ENCODE results near the gene PKMYT1.

The PKMYT1 gene

GRCh38 chr16:2950353-2950724 is 29.9 kb downstream of the PKMYT1 start:
- H4K20me1 ChIP-seq (ENCODE audit: low read depth, low read length), result no peaks in the 10 kb centered on the region
- TF ChIP-seq CTCF (IDR thresholded peaks at IDR 0.05; ENCODE audit: insufficient read depth, low read length, poor library complexity, severe bottlenecking) (no peak), EZH2phosphoT487 (conservative IDR thresholded peaks at IDR 0.05; ENCODE audit: low read length) (no peak)
- no peak overlapping the region for H3K9ac ChIP-seq (ENCODE audit: low read length)
- no peaks in the 10 kb centered on the region for H3K27me3 ChIP-seq (ENCODE audit: low read length)
- no peak overlapping the region for H2AFZ ChIP-seq (ENCODE audit: low read depth, low read length, severe bottlenecking)
- H3K79me2 ChIP-seq (ENCODE audit: insufficient read depth, low read length), result no peaks in the 10 kb centered on the region
- peaks cover 10% of the 10 kb centered on the region; the same call in 1 of the 2 replicates for H3F3A ChIP-seq (ENCODE audit: insufficient read depth)
- H3K9me3 ChIP-seq (ENCODE audit: insufficient read depth, low read length), result no peaks in the 10 kb centered on the region
- no peaks in the 10 kb centered on the region for H3K36me3 ChIP-seq (ENCODE audit: low read length)
- no peak overlapping the region for H3K4me3 ChIP-seq (ENCODE audit: insufficient read depth, low read length, poor library complexity, severe bottlenecking)
- H3K27ac ChIP-seq (ENCODE audit: low read depth, low read length), result no peak overlapping the region
- no peak overlapping the region for H3K4me2 ChIP-seq (ENCODE audit: low read depth, low read length, poor library complexity, severe bottlenecking)
- no peaks in the 10 kb centered on the region for H3K9me2 ChIP-seq (replicated peaks; ENCODE audit: insufficient read depth, low read length)

GRCh38 chr16:2949705-2950352 is 30.4 kb downstream of the PKMYT1 start:
- no peak for TF ChIP-seq EZH2phosphoT487 (conservative IDR thresholded peaks at IDR 0.05; ENCODE audit: low read length)
- no peak for TF ChIP-seq CTCF (IDR thresholded peaks at IDR 0.05; ENCODE audit: insufficient read depth, low read length, poor library complexity, severe bottlenecking)
- no peak overlapping the region for H3K27ac ChIP-seq (ENCODE audit: low read depth, low read length)
- peaks cover 10% of the 10 kb centered on the region; the same call in 1 of the 2 replicates for H3F3A ChIP-seq (ENCODE audit: insufficient read depth)
- H3K9me3 ChIP-seq (ENCODE audit: insufficient read depth, low read length), result no peaks in the 10 kb centered on the region
- H3K36me3 ChIP-seq (ENCODE audit: low read length), result no peaks in the 10 kb centered on the region
- H3K4me3 ChIP-seq (ENCODE audit: insufficient read depth, low read length, poor library complexity, severe bottlenecking), result no peak overlapping the region
- H3K9ac ChIP-seq (ENCODE audit: low read length), result no peak overlapping the region
- H3K27me3 ChIP-seq (ENCODE audit: low read length), result no peaks in the 10 kb centered on the region
- no peaks in the 10 kb centered on the region for H3K9me2 ChIP-seq (replicated peaks; ENCODE audit: insufficient read depth, low read length)
- H4K20me1 ChIP-seq (ENCODE audit: low read depth, low read length), result no peaks in the 10 kb centered on the region
- no peaks in the 10 kb centered on the region for H3K79me2 ChIP-seq (ENCODE audit: insufficient read depth, low read length)
- no peak overlapping the region for H3K4me2 ChIP-seq (ENCODE audit: low read depth, low read length, poor library complexity, severe bottlenecking)
- no peak overlapping the region for H2AFZ ChIP-seq (ENCODE audit: low read depth, low read length, severe bottlenecking)

GRCh38 chr16:2948807-2949704 is 31.2 kb downstream of the PKMYT1 start:
- H3F3A ChIP-seq (ENCODE audit: insufficient read depth), result peaks cover 10% of the 10 kb centered on the region; the same call in 1 of the 2 replicates
- no peak overlapping the region for H3K9ac ChIP-seq (ENCODE audit: low read length)
- H3K4me2 ChIP-seq (ENCODE audit: low read depth, low read length, poor library complexity, severe bottlenecking), result no peak overlapping the region
- H3K9me2 ChIP-seq (replicated peaks; ENCODE audit: insufficient read depth, low read length), result no peaks in the 10 kb centered on the region
- no peak overlapping the region for H3K4me3 ChIP-seq (ENCODE audit: insufficient read depth, low read length, poor library complexity, severe bottlenecking)
- H3K27me3 ChIP-seq (ENCODE audit: low read length), result no peaks in the 10 kb centered on the region
- no peak overlapping the region for H2AFZ ChIP-seq (ENCODE audit: low read depth, low read length, severe bottlenecking)
- H3K36me3 ChIP-seq (ENCODE audit: low read length), result no peaks in the 10 kb centered on the region
- no peaks in the 10 kb centered on the region for H3K79me2 ChIP-seq (ENCODE audit: insufficient read depth, low read length)
- no peaks in the 10 kb centered on the region for H3K9me3 ChIP-seq (ENCODE audit: insufficient read depth, low read length)
- TF ChIP-seq CTCF (IDR thresholded peaks at IDR 0.05; ENCODE audit: insufficient read depth, low read length, poor library complexity, severe bottlenecking), result no peak
- TF ChIP-seq EZH2phosphoT487 (conservative IDR thresholded peaks at IDR 0.05; ENCODE audit: low read length), result no peak
- H3K27ac ChIP-seq (ENCODE audit: low read depth, low read length), result no peak overlapping the region
- H4K20me1 ChIP-seq (ENCODE audit: low read depth, low read length), result no peaks in the 10 kb centered on the region
